ENCODE results near the gene CTIF. TPM values are rescaled to one million over a fixed set of nuclear protein-coding genes. Genes with fewer than 3 reads are reported as not detected.
"Not testable (repeated sequence)": the region's sequence is repeated elsewhere in the genome, so short reads cannot be mapped to it uniquely, and the experiment has no call there.

Gene CTIF
- total and polyA plus RNA-seq, 7 experiments from 2014 or later = 1.3 to 11.2 (median 2.5) TPM; not detected in 2

DNA sequence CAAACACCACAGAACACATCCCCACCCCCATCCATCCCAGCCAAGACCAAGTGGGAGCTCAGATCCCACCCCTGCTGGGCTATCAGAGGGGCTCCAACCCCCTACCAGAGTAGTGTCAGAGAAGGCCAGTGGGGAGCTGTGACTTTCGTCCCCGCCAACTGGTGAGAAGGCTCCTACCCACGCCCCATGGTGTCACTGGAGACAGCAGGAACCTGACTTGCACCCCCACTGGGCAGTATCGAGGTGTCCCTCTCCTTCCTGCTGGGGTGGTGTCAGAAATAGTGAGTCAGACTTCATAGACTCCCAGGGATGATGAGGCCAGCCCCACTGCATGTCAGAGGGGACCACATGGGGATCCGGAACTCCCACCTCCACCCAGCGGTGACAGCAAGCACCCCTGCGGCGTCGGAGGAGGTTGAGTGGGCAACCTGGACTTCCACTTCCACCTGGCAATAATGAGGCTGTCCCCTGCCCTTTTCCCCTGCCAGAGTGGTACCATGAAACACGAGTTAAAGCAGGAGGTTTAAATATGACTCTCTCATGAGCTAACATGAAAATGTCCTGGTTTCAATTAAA is 106.7 kb downstream of the CTIF start:
- Mint-ChIP-seq H3K4me3 (no peak overlapping the region), H3K27me3 (peaks cover 0 to 10% (median 0%) of the 10 kb centered on the region in 5 donors), H3K27ac (no peak overlapping the region), H3K4me1 (peaks cover 0 to 1% (median 0%) of the 10 kb centered on the region in 7 donors), H3K36me3 (no peaks in the 10 kb centered on the region), H3K9me3 (peaks cover 0 to 6% (median 0%) of the 10 kb centered on the region in 11 donors)
- Histone ChIP-seq H3K4me1 (ENCODE audit: control insufficient read depth in 2 of 2, insufficient read depth in 2 of 2, low read length in 2 of 2) (no peaks in the 10 kb centered on the region), H3K4me3 (ENCODE audit: low read length) (no peak overlapping the region), H3K27me3 (ENCODE audit: control insufficient read depth in 2 of 2, insufficient read depth in 2 of 2, low read length in 2 of 2) (no peaks in the 10 kb centered on the region), H3K27ac (ENCODE audit: low read depth, low read length) (no peak overlapping the region), H3K9me3 (ENCODE audit: control insufficient read depth in 2 of 3, low read length in 3 of 3) (no peaks in the 10 kb centered on the region), H3K36me3 (ENCODE audit: control insufficient read depth in 2 of 3, insufficient read depth in 3 of 3, low read length in 3 of 3) (no peaks in the 10 kb centered on the region)
- intact Hi-C loops (cut with micrococcal nuclease) = no loop called here
- ATAC-seq (no peak), DNase-seq (no peak)
- ChIA-PET CTCF (no interaction called here), POLR2A (no interaction called here)

GRCh38 chr18:48646976-48647375 is 108.1 kb downstream of the CTIF start:
- Histone ChIP-seq H3K4me1 (ENCODE audit: control insufficient read depth in 2 of 2, insufficient read depth in 2 of 2, low read length in 2 of 2) (no peaks in the 10 kb centered on the region), H3K27me3 (ENCODE audit: control insufficient read depth in 2 of 2, insufficient read depth in 2 of 2, low read length in 2 of 2) (no peaks in the 10 kb centered on the region), H3K4me3 (ENCODE audit: low read length) (no peak overlapping the region), H3K36me3 (ENCODE audit: control insufficient read depth in 2 of 3, insufficient read depth in 3 of 3, low read length in 3 of 3) (no peaks in the 10 kb centered on the region), H3K9me3 (ENCODE audit: control insufficient read depth in 2 of 3, low read length in 3 of 3) (no peaks in the 10 kb centered on the region), H3K27ac (ENCODE audit: low read depth, low read length) (no peak overlapping the region)
- Mint-ChIP-seq H3K27ac (no peak overlapping the region), H3K9me3 (peaks cover 0 to 5% (median 2%) of the 10 kb centered on the region in 11 donors), H3K27me3 (peaks cover 0 to 18% (median 0%) of the 10 kb centered on the region in 5 donors), H3K4me1 (peaks cover 0 to 1% (median 0%) of the 10 kb centered on the region in 7 donors), H3K36me3 (no peaks in the 10 kb centered on the region), H3K4me3 (no peak overlapping the region)
- POLR2A ChIA-PET = no interaction called here
- CTCF ChIA-PET = no interaction called here
- no peak for ATAC-seq
- no peak for DNase-seq
- intact Hi-C loops (cut with micrococcal nuclease) = no loop called here

DNA sequence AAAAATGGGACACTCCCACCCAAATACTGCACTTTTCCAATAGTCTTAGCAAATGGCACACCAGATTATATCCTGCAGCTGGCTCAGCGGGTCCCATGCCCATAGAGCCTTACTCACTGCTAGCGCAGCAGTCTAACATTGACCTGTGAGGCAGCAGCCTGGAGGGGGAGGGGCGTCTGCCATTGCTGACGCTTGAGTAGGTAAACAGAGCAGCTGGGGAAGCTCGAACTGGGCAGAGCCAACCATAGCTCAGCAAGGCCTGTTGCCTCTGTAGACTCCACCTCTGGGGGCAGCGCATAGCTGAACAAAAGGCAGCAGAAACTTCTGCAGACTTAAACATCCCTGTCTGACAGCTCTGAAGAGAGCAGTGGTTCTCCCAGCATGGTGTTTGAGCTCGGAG is 110.4 kb downstream of the CTIF start:
- POLR2A ChIA-PET = no interaction called here
- Mint-ChIP-seq H3K9me3 (peaks cover 0 to 4% (median 0%) of the 10 kb centered on the region in 11 donors), H3K27ac (no peak overlapping the region), H3K36me3 (no peaks in the 10 kb centered on the region), H3K27me3 (peaks cover 0 to 25% (median 0%) of the 10 kb centered on the region in 5 donors), H3K4me3 (no peak overlapping the region), H3K4me1 (no peaks in the 10 kb centered on the region)
- no peak overlapping the region for H3K4me3 ChIP-seq (ENCODE audit: low read length)
- CTCF ChIA-PET = no interaction called here
- intact Hi-C loops (cut with micrococcal nuclease) = no loop called here
- H3K36me3 ChIP-seq (ENCODE audit: control insufficient read depth in 2 of 3, insufficient read depth in 3 of 3, low read length in 3 of 3) = no peaks in the 10 kb centered on the region
- ATAC-seq (no peak), DNase-seq (no peak)
- no peaks in the 10 kb centered on the region for H3K9me3 ChIP-seq (ENCODE audit: control insufficient read depth in 2 of 3, low read length in 3 of 3)
- H3K27ac ChIP-seq (ENCODE audit: low read depth, low read length) = no peak overlapping the region
- no peaks in the 10 kb centered on the region for H3K4me1 ChIP-seq (ENCODE audit: control insufficient read depth in 2 of 2, insufficient read depth in 2 of 2, low read length in 2 of 2)
- H3K27me3 ChIP-seq (ENCODE audit: control insufficient read depth in 2 of 2, insufficient read depth in 2 of 2, low read length in 2 of 2) = no peaks in the 10 kb centered on the region

GRCh38 chr18:48654591-48654990 is 115.8 kb downstream of the CTIF start:
- H3K27me3 Mint-ChIP-seq = peaks cover 0 to 25% (median 0%) of the 10 kb centered on the region in 5 donors
- intact Hi-C loops (cut with micrococcal nuclease); H3K27ac ChIP-seq (ENCODE audit: low read depth, low read length); H3K9me3 Mint-ChIP-seq; H3K36me3 ChIP-seq (ENCODE audit: control insufficient read depth in 2 of 3, insufficient read depth in 3 of 3, low read length in 3 of 3); H3K27ac Mint-ChIP-seq; DNase-seq; CTCF ChIA-PET; H3K4me3 ChIP-seq (ENCODE audit: low read length); H3K9me3 ChIP-seq (ENCODE audit: control insufficient read depth in 2 of 3, low read length in 3 of 3); ATAC-seq; H3K4me3 Mint-ChIP-seq; H3K36me3 Mint-ChIP-seq; H3K4me1 Mint-ChIP-seq; H3K27me3 ChIP-seq (ENCODE audit: control insufficient read depth in 2 of 2, insufficient read depth in 2 of 2, low read length in 2 of 2); POLR2A ChIA-PET; H3K4me1 ChIP-seq (ENCODE audit: control insufficient read depth in 2 of 2, insufficient read depth in 2 of 2, low read length in 2 of 2): not testable (repeated sequence)

DNA sequence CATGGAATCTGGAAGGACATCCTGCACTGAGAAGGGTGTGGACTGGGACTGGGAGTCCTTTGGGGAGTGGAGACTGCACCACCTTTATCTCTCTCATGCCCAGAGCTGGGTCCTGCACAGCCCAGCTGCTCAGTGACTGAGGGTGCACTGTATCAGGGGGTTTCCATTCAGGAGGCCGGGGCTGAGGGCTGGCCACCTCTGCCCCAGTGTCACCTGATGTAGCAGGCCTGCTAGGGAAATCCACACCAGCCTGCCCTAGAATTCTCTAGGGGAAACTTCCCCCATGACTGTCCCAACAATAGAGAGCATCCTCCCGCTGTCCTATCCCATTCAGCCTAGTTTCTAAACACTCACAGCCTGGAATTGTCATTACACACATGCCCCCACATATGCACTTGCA is 116.7 kb downstream of the CTIF start:
- ChIA-PET POLR2A (no interaction called here), CTCF (no interaction called here)
- H3K27me3 ChIP-seq (ENCODE audit: control insufficient read depth in 2 of 2, insufficient read depth in 2 of 2, low read length in 2 of 2) = no peaks in the 10 kb centered on the region
- no peak overlapping the region for H3K27ac Mint-ChIP-seq
- H3K4me3 Mint-ChIP-seq = no peak overlapping the region
- H3K27ac ChIP-seq (ENCODE audit: low read depth, low read length) = no peak overlapping the region
- H3K9me3 ChIP-seq (ENCODE audit: control insufficient read depth in 2 of 3, low read length in 3 of 3) = no peaks in the 10 kb centered on the region
- no peaks in the 10 kb centered on the region for H3K36me3 ChIP-seq (ENCODE audit: control insufficient read depth in 2 of 3, insufficient read depth in 3 of 3, low read length in 3 of 3)
- DNase-seq (no peak), ATAC-seq (no peak)
- H3K4me3 ChIP-seq (ENCODE audit: low read length) = no peak overlapping the region
- no peaks in the 10 kb centered on the region for H3K36me3 Mint-ChIP-seq
- peaks cover 0 to 4% (median 0%) of the 10 kb centered on the region in 11 donors for H3K9me3 Mint-ChIP-seq
- H3K4me1 ChIP-seq (ENCODE audit: control insufficient read depth in 2 of 2, insufficient read depth in 2 of 2, low read length in 2 of 2) = no peaks in the 10 kb centered on the region
- H3K4me1 Mint-ChIP-seq = peaks cover 0 to 1% (median 0%) of the 10 kb centered on the region in 7 donors
- intact Hi-C loops (cut with micrococcal nuclease) = no loop called here
- peaks cover 0 to 18% (median 0%) of the 10 kb centered on the region in 5 donors for H3K27me3 Mint-ChIP-seq

DNA sequence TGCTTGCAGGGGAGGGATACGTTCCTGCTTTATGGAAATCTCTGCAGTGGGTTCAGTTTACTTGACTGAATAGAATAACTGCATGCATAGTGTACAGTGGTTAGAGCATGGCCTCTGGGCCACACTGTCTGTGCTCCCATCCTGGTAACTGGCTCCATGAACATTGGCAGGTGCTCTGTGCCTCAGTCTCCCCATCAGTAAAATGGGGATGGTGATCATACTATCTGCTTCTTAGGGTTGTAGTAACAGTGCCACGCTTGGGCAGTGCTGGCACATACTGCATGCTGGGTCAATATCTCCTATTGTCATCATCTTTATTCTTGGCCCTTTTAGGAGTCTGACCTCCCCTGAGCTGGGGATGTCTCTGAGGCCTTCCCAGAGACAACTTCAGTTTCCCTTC is 117.3 kb downstream of the CTIF start:
- peaks cover 0 to 4% (median 0%) of the 10 kb centered on the region in 11 donors for H3K9me3 Mint-ChIP-seq
- H3K4me3 Mint-ChIP-seq = no peak overlapping the region
- no peak for DNase-seq
- intact Hi-C loops (cut with micrococcal nuclease) = no loop called here
- Histone ChIP-seq H3K36me3 (ENCODE audit: control insufficient read depth in 2 of 3, insufficient read depth in 3 of 3, low read length in 3 of 3) (no peaks in the 10 kb centered on the region), H3K27ac (ENCODE audit: low read depth, low read length) (no peak overlapping the region), H3K4me1 (ENCODE audit: control insufficient read depth in 2 of 2, insufficient read depth in 2 of 2, low read length in 2 of 2) (no peaks in the 10 kb centered on the region), H3K4me3 (ENCODE audit: low read length) (no peak overlapping the region), H3K27me3 (ENCODE audit: control insufficient read depth in 2 of 2, insufficient read depth in 2 of 2, low read length in 2 of 2) (no peaks in the 10 kb centered on the region), H3K9me3 (ENCODE audit: control insufficient read depth in 2 of 3, low read length in 3 of 3) (no peaks in the 10 kb centered on the region)
- no peak for ATAC-seq
- H3K27me3 Mint-ChIP-seq = peaks cover 0 to 17% (median 5%) of the 10 kb centered on the region in 5 donors
- no peaks in the 10 kb centered on the region for H3K36me3 Mint-ChIP-seq
- ChIA-PET CTCF (no interaction called here), POLR2A (no interaction called here)
- H3K4me1 Mint-ChIP-seq = peaks cover 0 to 3% (median 0%) of the 10 kb centered on the region in 7 donors
- no peak overlapping the region for H3K27ac Mint-ChIP-seq

DNA sequence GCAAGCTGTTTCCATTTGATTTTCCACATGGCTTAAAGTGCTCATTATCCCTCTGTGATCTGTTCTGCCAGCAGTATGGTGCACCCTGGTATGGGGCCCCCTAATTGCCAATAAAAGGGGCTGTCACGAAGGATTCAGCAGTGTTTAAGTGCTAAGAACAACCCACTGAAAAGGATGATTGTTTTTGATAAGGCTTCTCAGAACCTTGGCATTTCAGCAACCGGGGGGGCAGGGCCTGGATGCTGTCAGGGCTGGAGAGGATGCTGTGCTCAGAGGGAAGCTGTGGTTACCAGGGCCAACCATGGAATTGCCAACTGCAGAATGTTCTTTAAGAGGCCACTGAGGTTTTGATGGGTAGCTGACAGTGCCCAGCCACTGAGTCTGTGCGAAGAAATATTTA is 117.8 kb downstream of the CTIF start:
- H3K4me3 Mint-ChIP-seq = no peak overlapping the region
- POLR2A ChIA-PET = no interaction called here
- Histone ChIP-seq H3K27me3 (ENCODE audit: control insufficient read depth in 2 of 2, insufficient read depth in 2 of 2, low read length in 2 of 2) (no peaks in the 10 kb centered on the region), H3K9me3 (ENCODE audit: control insufficient read depth in 2 of 3, low read length in 3 of 3) (no peaks in the 10 kb centered on the region), H3K27ac (ENCODE audit: low read depth, low read length) (no peak overlapping the region), H3K4me3 (ENCODE audit: low read length) (no peak overlapping the region), H3K36me3 (ENCODE audit: control insufficient read depth in 2 of 3, insufficient read depth in 3 of 3, low read length in 3 of 3) (no peaks in the 10 kb centered on the region), H3K4me1 (ENCODE audit: control insufficient read depth in 2 of 2, insufficient read depth in 2 of 2, low read length in 2 of 2) (no peaks in the 10 kb centered on the region)
- H3K9me3 Mint-ChIP-seq = peaks cover 0 to 4% (median 0%) of the 10 kb centered on the region in 11 donors
- peaks cover 0 to 3% (median 0%) of the 10 kb centered on the region in 7 donors for H3K4me1 Mint-ChIP-seq
- peaks cover 0 to 19% (median 8%) of the 10 kb centered on the region in 5 donors for H3K27me3 Mint-ChIP-seq
- CTCF ChIA-PET = no interaction called here
- ATAC-seq (no peak), DNase-seq (no peak)
- intact Hi-C loops (cut with micrococcal nuclease) = no loop called here
- no peaks in the 10 kb centered on the region for H3K36me3 Mint-ChIP-seq
- no peak overlapping the region for H3K27ac Mint-ChIP-seq

Data from naive thymus-derived CD4-positive, alpha-beta T cell (primary cell).